Measurements from ENCODE around the gene PTMA. TPM values are rescaled to one million over a fixed set of nuclear protein-coding genes. Genes with fewer than 3 reads are reported as not detected.

PTMA gene
- total and polyA plus RNA-seq, 9 of the 15 experiments (the other 6 are each of a cell fraction or from before 2014, with no cell fraction given) = 429 to 2,322 (median 1,578) TPM

DNA sequence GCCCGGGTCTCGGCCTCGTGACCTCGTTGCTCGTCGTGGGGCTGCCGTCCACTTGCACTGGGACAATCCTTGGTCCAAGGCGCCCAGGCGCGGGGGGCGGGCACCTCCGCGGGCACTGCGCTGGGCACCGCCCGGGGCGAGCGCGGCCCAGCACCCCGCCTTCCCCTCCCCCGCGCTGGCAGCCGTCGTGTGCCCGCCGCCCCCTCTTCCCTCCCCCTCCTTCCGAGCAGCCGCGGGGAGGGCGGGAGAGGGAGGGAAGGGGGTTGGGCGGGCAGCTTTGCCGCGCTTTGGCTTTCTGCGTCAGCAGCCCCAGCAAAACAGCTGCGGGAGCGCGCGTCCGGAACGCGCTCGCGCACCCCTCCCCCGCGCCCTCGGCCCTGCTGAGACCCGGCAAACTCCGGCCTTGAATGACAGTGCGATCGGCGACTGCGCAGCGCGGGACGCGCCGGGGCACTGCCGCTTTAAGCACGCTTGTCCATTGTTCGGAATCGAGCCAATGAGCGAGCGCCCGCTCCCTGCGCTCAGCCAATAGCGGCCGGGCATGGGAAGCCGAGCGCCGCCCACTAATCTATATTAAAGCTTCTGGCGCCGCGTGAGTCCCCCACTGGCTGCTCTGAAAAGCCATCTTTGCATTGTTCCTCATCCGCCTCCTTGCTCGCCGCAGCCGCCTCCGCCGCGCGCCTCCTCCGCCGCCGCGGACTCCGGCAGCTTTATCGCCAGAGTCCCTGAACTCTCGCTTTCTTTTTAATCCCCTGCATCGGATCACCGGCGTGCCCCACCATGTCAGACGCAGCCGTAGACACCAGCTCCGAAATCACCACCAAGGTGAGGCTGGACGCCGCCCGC lies at the start of gene PTMA (continued):
- TF ChIP-seq TAF15 (IDR thresholded peaks at IDR 0.05; ENCODE audit: low read depth, low read length) (no peak), RBM15 (IDR thresholded peaks at IDR 0.05; ENCODE audit: insufficient read depth, low read length) (no peak), PURB (CRISPR knock-in tag; IDR thresholded peaks at IDR 0.05; ENCODE audit: low read depth) (no peak), MLLT1 (IDR thresholded peaks at IDR 0.05) (peak; percentile 73 to 82), YY1 (IDR thresholded peaks at IDR 0.05; ENCODE audit: borderline replicate concordance in 1 of 3, control insufficient read depth in 1 of 3, extremely low read depth in 1 of 3, insufficient read depth in 3 of 3, insufficient read length in 1 of 3, insufficient replicate concordance in 2 of 3, low read depth in 1 of 3, low read length in 2 of 3) (peak in 2 of 3 experiments; percentile 40 to 65), DIDO1 (tag; IDR thresholded peaks at IDR 0.05; ENCODE audit: low read depth) (no peak), KLF13 (tag; IDR thresholded peaks at IDR 0.05; ENCODE audit: borderline replicate concordance, low read depth) (no peak), ERF (CRISPR knock-in tag; IDR thresholded peaks at IDR 0.05) (no peak), ZNF121 (CRISPR knock-in tag; conservative IDR thresholded peaks at IDR 0.05) (no peak), KDM5B (IDR thresholded peaks at IDR 0.05; ENCODE audit: insufficient replicate concordance, low read depth, low read length) (peak; percentile 90), MCM2 (IDR thresholded peaks at IDR 0.05; ENCODE audit: low read depth) (no peak)
- TF ChIP-seq, protein P1, sequence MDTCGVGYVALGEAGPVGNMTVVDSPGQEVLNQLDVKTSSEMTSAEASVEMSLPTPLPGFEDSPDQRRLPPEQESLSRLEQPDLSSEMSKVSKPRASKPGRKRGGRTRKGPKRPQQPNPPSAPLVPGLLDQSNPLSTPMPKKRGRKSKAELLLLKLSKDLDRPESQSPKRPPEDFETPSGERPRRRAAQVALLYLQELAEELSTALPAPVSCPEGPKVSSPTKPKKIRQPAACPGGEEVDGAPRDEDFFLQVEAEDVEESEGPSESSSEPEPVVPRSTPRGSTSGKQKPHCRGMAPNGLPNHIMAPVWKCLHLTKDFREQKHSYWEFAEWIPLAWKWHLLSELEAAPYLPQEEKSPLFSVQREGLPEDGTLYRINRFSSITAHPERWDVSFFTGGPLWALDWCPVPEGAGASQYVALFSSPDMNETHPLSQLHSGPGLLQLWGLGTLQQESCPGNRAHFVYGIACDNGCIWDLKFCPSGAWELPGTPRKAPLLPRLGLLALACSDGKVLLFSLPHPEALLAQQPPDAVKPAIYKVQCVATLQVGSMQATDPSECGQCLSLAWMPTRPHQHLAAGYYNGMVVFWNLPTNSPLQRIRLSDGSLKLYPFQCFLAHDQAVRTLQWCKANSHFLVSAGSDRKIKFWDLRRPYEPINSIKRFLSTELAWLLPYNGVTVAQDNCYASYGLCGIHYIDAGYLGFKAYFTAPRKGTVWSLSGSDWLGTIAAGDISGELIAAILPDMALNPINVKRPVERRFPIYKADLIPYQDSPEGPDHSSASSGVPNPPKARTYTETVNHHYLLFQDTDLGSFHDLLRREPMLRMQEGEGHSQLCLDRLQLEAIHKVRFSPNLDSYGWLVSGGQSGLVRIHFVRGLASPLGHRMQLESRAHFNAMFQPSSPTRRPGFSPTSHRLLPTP (IDR thresholded peaks at IDR 0.05; ENCODE audit: borderline replicate concordance, extremely low read depth, insufficient read length) = no peak
- TF ChIP-seq, protein P2, sequence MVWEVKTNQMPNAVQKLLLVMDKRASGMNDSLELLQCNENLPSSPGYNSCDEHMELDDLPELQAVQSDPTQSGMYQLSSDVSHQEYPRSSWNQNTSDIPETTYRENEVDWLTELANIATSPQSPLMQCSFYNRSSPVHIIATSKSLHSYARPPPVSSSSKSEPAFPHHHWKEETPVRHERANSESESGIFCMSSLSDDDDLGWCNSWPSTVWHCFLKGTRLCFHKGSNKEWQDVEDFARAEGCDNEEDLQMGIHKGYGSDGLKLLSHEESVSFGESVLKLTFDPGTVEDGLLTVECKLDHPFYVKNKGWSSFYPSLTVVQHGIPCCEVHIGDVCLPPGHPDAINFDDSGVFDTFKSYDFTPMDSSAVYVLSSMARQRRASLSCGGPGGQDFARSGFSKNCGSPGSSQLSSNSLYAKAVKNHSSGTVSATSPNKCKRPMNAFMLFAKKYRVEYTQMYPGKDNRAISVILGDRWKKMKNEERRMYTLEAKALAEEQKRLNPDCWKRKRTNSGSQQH (CRISPR knock-in tag; IDR thresholded peaks at IDR 0.05) = no peak
- TF ChIP-seq, protein P3, sequence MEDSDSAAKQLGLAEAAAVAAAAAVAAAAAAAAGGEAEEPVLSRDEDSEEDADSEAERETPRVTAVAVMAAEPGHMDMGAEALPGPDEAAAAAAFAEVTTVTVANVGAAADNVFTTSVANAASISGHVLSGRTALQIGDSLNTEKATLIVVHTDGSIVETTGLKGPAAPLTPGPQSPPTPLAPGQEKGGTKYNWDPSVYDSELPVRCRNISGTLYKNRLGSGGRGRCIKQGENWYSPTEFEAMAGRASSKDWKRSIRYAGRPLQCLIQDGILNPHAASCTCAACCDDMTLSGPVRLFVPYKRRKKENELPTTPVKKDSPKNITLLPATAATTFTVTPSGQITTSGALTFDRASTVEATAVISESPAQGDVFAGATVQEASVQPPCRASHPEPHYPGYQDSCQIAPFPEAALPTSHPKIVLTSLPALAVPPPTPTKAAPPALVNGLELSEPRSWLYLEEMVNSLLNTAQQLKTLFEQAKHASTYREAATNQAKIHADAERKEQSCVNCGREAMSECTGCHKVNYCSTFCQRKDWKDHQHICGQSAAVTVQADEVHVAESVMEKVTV (CRISPR knock-in tag; IDR thresholded peaks at IDR 0.05) = no peak

Measured in K562 (cell line).